K562 (cell line): ENCODE measurements around the gene ZFR2. TPM values are rescaled to one million over a fixed set of nuclear protein-coding genes. Genes with fewer than 3 reads are reported as not detected.
A peak's percentile ranks its signal among the peaks of the same experiment; 100 is the strongest.
"Not testable (repeated sequence)": the region's sequence is repeated elsewhere in the genome, so short reads cannot be mapped to it uniquely, and the experiment has no call there.

Experiments
- ATAC-seq: fragments of 200-7000 bp; cut with Tn5 transposase; 3 replicates; pipeline ENCODE4 v1.9.1; 2020; ENCODE audit warnings: moderate library complexity
- BruUV-seq: library from RNA; stranded (reverse); fragments of 400-500 nt; replicated peaks from 2 replicates; lab custom pipeline; 2021; lab: Mats Ljungman, UMichigan
- CTCF ChIA-PET: fragments of 300-600 bp; formaldehyde crosslinking; extraction: SDS; loops from one replicate; lab custom pipeline; 2021; ENCODE audit warnings: low intra/inter-chr PET ratio; lab: Yijun Ruan, JAX
- POLR2A ChIA-PET: fragments of 300-600, 350-650 bp; sonication (Branson Sonifier 250); formaldehyde crosslinking; extraction: SDS; loops from one replicate; lab custom pipeline; 2021; ENCODE audit warnings: antibody characterized with exemption, inconsistent platforms; lab: Yijun Ruan, JAX
- DNase-seq, 4 experiments: peaks; one replicate each; pipeline versions ENCODE4 v3.0.0 to v3.0.0-alpha.2; 2011 to 2018; ENCODE audit warnings: low spot score in 3 of 4, mixed read lengths in 3 of 4; ENCODE audit errors: extremely low read depth in 1 of 4
- FAIRE-seq: peaks from 2 replicates; lab custom pipeline; 2011; peaks lifted over from hg19 to GRCh38; lab: Jason Lieb, UNC
- H2AFZ ChIP-seq: 2 replicates; pipeline ENCODE4 v1.6.0; 2011; ENCODE audit warnings: low read depth, low read length, control low read depth, inconsistent platforms
- H3K27ac ChIP-seq: fragments of 200-600 bp; 3 replicates; pipeline ENCODE4 v1.8.0; 2011; ENCODE audit warnings: low read depth, mild to moderate bottlenecking, control low read depth, inconsistent platforms, low read length, moderate library complexity, mixed read lengths; ENCODE audit errors: extremely low read depth
- H3K27me3 ChIP-seq, 2 experiments: fragments of 300-600 bp in 1 of 2; 2 replicates in 1 of 2; 3 replicates in 1 of 2; pipeline versions ENCODE4 v1.6.0 to v1.8.0; 2011; ENCODE audit warnings: inconsistent platforms in 2 of 2, low read length in 2 of 2, mild to moderate bottlenecking in 1 of 2, mixed read lengths in 1 of 2, moderate library complexity in 1 of 2; ENCODE audit not compliant: control insufficient read depth in 2 of 2, insufficient read depth in 2 of 2
- H3K36me3 ChIP-seq: fragments of 300-600 bp; 3 replicates; pipeline ENCODE4 v1.8.0; 2011; ENCODE audit warnings: mild to moderate bottlenecking, low read length, inconsistent platforms; ENCODE audit not compliant: control insufficient read depth, insufficient read depth
- H3K4me1 ChIP-seq, 2 experiments: fragments of 200-600 bp in 1 of 2; replicated peaks in 1 of 2; 2 replicates in 1 of 2; 3 replicates in 1 of 2; pipeline versions ENCODE4 v1.5.1 to v1.8.0; 2011; ENCODE audit warnings: inconsistent platforms in 2 of 2, low read length in 2 of 2, mild to moderate bottlenecking in 1 of 2, mixed read lengths in 1 of 2, moderate library complexity in 1 of 2; ENCODE audit not compliant: control insufficient read depth in 2 of 2, insufficient read depth in 2 of 2
- H3K4me2 ChIP-seq: 2 replicates; pipeline ENCODE4 v1.6.1; 2011; ENCODE audit warnings: low read length, control low read depth, inconsistent platforms, mixed read lengths; ENCODE audit not compliant: insufficient read depth
- H3K4me3 ChIP-seq: fragments of 200-600 bp; sonication (generic), shearing (Covaris generic); 2 replicates; pipeline ENCODE4 v1.5.1; 2016; ENCODE audit warnings: control low read depth, inconsistent platforms
- H3K79me2 ChIP-seq: fragments of 200-600 bp; 3 replicates; pipeline ENCODE4 v1.8.0; 2011; ENCODE audit warnings: low read length, inconsistent platforms; ENCODE audit not compliant: control insufficient read depth, insufficient read depth
- H3K9ac ChIP-seq, 2 experiments: 2 replicates each; pipeline versions ENCODE4 v1.6.0 to v1.6.1; 2011; ENCODE audit warnings: low read depth in 2 of 2, low read length in 2 of 2, control low read depth in 1 of 2, inconsistent platforms in 1 of 2, mild to moderate bottlenecking in 1 of 2, mixed read lengths in 1 of 2; ENCODE audit not compliant: insufficient read depth in 1 of 2
- H3K9me1 ChIP-seq: one replicate; pipeline ENCODE4 v1.6.0; 2011; ENCODE audit warnings: inconsistent platforms, mild to moderate bottlenecking, low read length, moderate library complexity; ENCODE audit not compliant: control insufficient read depth, insufficient read depth
- H3K9me3 ChIP-seq: replicated peaks from 2 replicates; pipeline ENCODE4 v1.5.1; 2011; ENCODE audit warnings: low read depth, low read length, inconsistent platforms; ENCODE audit not compliant: control insufficient read depth, insufficient read depth
- H4K20me1 ChIP-seq: replicated peaks from 2 replicates; pipeline ENCODE4 v1.6.1; 2011; ENCODE audit warnings: low read length, inconsistent platforms, mixed read lengths; ENCODE audit not compliant: control insufficient read depth, insufficient read depth
- BCOR ChIP-seq: fragments of 450-650 bp; IDR thresholded peaks from 2 replicates; pipeline ENCODE4 v1.6.1; 2016
- ZBTB40 ChIP-seq, 2 experiments: fragments of 450-650 bp in 1 of 2; sonication (generic) in 1 of 2; formaldehyde crosslinking in 1 of 2; IDR thresholded peaks; 2 replicates each; pipeline versions ENCODE4 v1.7.1 to v1.9.0; 2016 to 2022; ENCODE audit warnings: inconsistent platforms in 1 of 2, mild to moderate bottlenecking in 1 of 2, missing genetic modification reagents in 1 of 2
- ZNF121 ChIP-seq: sonication (generic); formaldehyde crosslinking; conservative IDR thresholded peaks from 2 replicates; pipeline ENCODE4 v1.8.0; 2022; ENCODE audit warnings: missing genetic modification reagents
- WGBS: fragments of 100-300 bp; shearing (Covaris generic); methylation state at CpG from one replicate; pipeline ENCODE4 v1.1.6; 2016; ENCODE audit warnings: low coverage, mixed read lengths; ENCODE audit not compliant: insufficient coverage; ENCODE audit errors: missing lambda C conversion rate; 5-methylcytosine and 5-hydroxymethylcytosine counted together
- in situ Hi-C: fragments of 300-500 bp; cut with MboI; formaldehyde crosslinking; loops from 4 replicates; pipeline ENCODE4 v1.15.0; 2018; ENCODE audit warnings: inconsistent platforms, mixed read lengths
- intact Hi-C: fragments of 100-400 bp; cut with micrococcal nuclease; formaldehyde crosslinking; loops from 2 replicates; pipeline ENCODE4 v1.14.2; 2022
- polyA plus RNA-seq, 8 experiments: library from polyadenylated mRNA; depleted of rRNA in 4 of 8; stranded (reverse) in 5 of 8; unstranded in 3 of 8; fragments of >200 nt; fragmentation: Nextera tagmentation in 2 of 8; fragmentation: Illumina TruSeq in 1 of 8; extraction: Ambion mirVana in 2 of 8; extraction: Trizol in 1 of 8; gene quantifications; 2 replicates each; pipeline versions ENCODE4 v1.2.1 to v1.2.3, GENCODE V29; 2011 to 2014; ENCODE audit warnings: inconsistent platforms in 1 of 8, missing spikeins in 1 of 8
- total RNA-seq, 7 experiments: library from RNA; depleted of rRNA in 6 of 7; stranded (reverse); fragments of >200 nt in 6 of 7; fragmentation: Illumina TruSeq in 2 of 7; extraction: Trizol in 2 of 7; gene quantifications; 2 replicates each; pipeline versions ENCODE4 v1.2.1 to v1.2.3, GENCODE V29; 2011 to 2021; ENCODE audit warnings: low replicate concordance in 1 of 7

ZFR2 gene
- total and polyA plus RNA-seq, 9 of the 15 experiments (the other 6 are each of a cell fraction or from before 2014, with no cell fraction given): 0.03 to 0.59 (median 0.07) TPM; not detected in 6

- TF ChIP-seq ZNF121 (CRISPR knock-in tag) (peak; percentile 96), BCOR (peak; percentile 37; the same call in 1 of the 2 replicates)
- FAIRE-seq, CTCF ChIA-PET, ATAC-seq, BruUV-seq, H2AFZ ChIP-seq, H3K27ac ChIP-seq, H3K4me2 ChIP-seq, H3K9me1 ChIP-seq, intact Hi-C loops, H3K27me3 ChIP-seq, in situ Hi-C loops, H3K9me3 ChIP-seq, DNase-seq, H3K4me3 ChIP-seq, H4K20me1 ChIP-seq, H3K9ac ChIP-seq: not testable (repeated sequence)
- H3K79me2 ChIP-seq: peaks cover 23% of the 10 kb centered on the region
- H3K36me3 ChIP-seq: peaks cover 23% of the 10 kb centered on the region; the same call in 1 of the 3 replicates
- peaks cover 6 to 25% of the 10 kb centered on the region in 2 experiments; a peak in 4 of 5 replicates for H3K4me1 ChIP-seq
- WGBS: 93% methylated on average over 11 of the region's 13 CpGs
- POLR2A ChIA-PET: interaction anchor here (0.7 to 1.3 kb wide), 2 partner anchors 11 to 45 kb away, joined by 3 read pairs; no protein-coding TSS in a partner anchor
Observed at GRCh38 chr19:3758297-3758696, 110.5 kb downstream of the ZFR2 start.

GRCh38 chr19:3757705-3758104 is 111.1 kb downstream of the ZFR2 start:
- Histone ChIP-seq H3K36me3 (peaks cover 23% of the 10 kb centered on the region; the same call in 1 of the 3 replicates), H3K4me1 (peaks cover 5 to 30% of the 10 kb centered on the region in 2 experiments; a peak in 4 of 5 replicates), H3K79me2 (peaks cover 19% of the 10 kb centered on the region)
- CTCF ChIA-PET, H3K9me1 ChIP-seq, H3K9ac ChIP-seq, H3K4me2 ChIP-seq, H3K27ac ChIP-seq, ATAC-seq, in situ Hi-C loops, FAIRE-seq, H4K20me1 ChIP-seq, BruUV-seq, DNase-seq, intact Hi-C loops, POLR2A ChIA-PET, H3K4me3 ChIP-seq, H2AFZ ChIP-seq, H3K9me3 ChIP-seq, H3K27me3 ChIP-seq: not testable (repeated sequence)
- WGBS: 95% methylated on average over 7 of the region's 7 CpGs
- TF ChIP-seq ZBTB40 (IDR thresholded peaks at IDR 0.05): peak; percentile 91
- peak; percentile 78 for TF ChIP-seq ZBTB40 (CRISPR knock-in tag; IDR thresholded peaks at IDR 0.05)
